GM21619 (cell line): ENCODE data around the gene TBPL2.

ENCODE experiments used
- ATAC-seq: cut with Tn5 transposase; IDR thresholded peaks from one replicate; pipeline ENCODE4 v1.9.1; 2021; ENCODE audit not compliant: unreplicated experiment

The TBPL2 gene

GRCh38 chr14:55372825-55373224 lies 67.6 kb downstream of the TBPL2 start:
- no peak for ATAC-seq

GRCh38 chr14:55372423-55372822 lies 68.0 kb downstream of the TBPL2 start:
- ATAC-seq, result no peak

GRCh38 chr14:55370883-55371455 lies 69.4 kb downstream of the TBPL2 start:
- ATAC-seq, result no peak

GRCh38 chr14:55366271-55366670 lies 74.1 kb downstream of the TBPL2 start:
- ATAC-seq, result no peak
